T-cell (primary cell): ENCODE measurements around the gene MYADM. TPM values are rescaled to one million over a fixed set of nuclear protein-coding genes. Genes with fewer than 3 reads are reported as not detected.
A peak's percentile ranks its signal among the peaks of the same experiment; 100 is the strongest.

Experiments
- ATAC-seq, 4 experiments: fragments of 200-7000 bp in 3 of 4; fragments of 150-1000 bp in 1 of 4; cut with Tn5 transposase; replicated peaks in 1 of 4; 1 replicate in 3 of 4; 2 replicates in 1 of 4; pipeline ENCODE4 v1.10.0; 2021; ENCODE audit warnings: moderate library complexity in 3 of 4, mild to moderate bottlenecking in 2 of 4, moderate number of reproducible peaks in 1 of 4
- CTCF ChIA-PET, 2 donors: fragments of 300-600 bp; sonication (Branson Sonifier 250); formaldehyde crosslinking; loops; one replicate each; lab custom pipeline; 2022; ENCODE audit warnings: antibody characterized with exemption in 2 of 2; lab: Charles Lee
- POLR2A ChIA-PET, 2 donors: fragments of 300-600 bp; sonication (Branson Sonifier 250); formaldehyde crosslinking; loops; one replicate each; lab custom pipeline; 2022; ENCODE audit warnings: antibody characterized with exemption in 2 of 2; lab: Charles Lee
- DNase-seq, 35 experiments: peaks; one replicate each; pipeline versions ENCODE4 v3.0.0 to v3.0.0-alpha.2; 2013 to 2023
- H3K27ac ChIP-seq: one replicate; pipeline ENCODE4 v1.5.1; 2013; ENCODE audit warnings: low read length
- H3K27me3 ChIP-seq, 2 experiments: replicated peaks in 1 of 2; 1 replicate in 1 of 2; 2 replicates in 1 of 2; pipeline versions ENCODE4 v1.6.1 to v1.7.0; 2013; ENCODE audit warnings: low read length in 1 of 2, mixed read lengths in 1 of 2; ENCODE audit not compliant: control insufficient read depth in 2 of 2, insufficient read depth in 2 of 2; ENCODE audit errors: extremely low read depth in 1 of 2
- H3K36me3 ChIP-seq, 2 donors: 1 replicate in 1 of 2; 2 replicates in 1 of 2; pipeline versions ENCODE4 v1.6.1 to v1.7.0; 2013; ENCODE audit warnings: low read length in 1 of 2; ENCODE audit not compliant: control insufficient read depth in 2 of 2, insufficient read depth in 1 of 2; ENCODE audit errors: extremely low read depth in 1 of 2
- H3K4me1 ChIP-seq, 2 experiments: 1 replicate in 1 of 2; 2 replicates in 1 of 2; pipeline versions ENCODE4 v1.6.1 to v1.7.0; 2013; ENCODE audit warnings: low read length in 2 of 2, mixed read lengths in 1 of 2; ENCODE audit not compliant: insufficient read depth in 2 of 2, control insufficient read depth in 1 of 2; ENCODE audit errors: extremely low read depth in 1 of 2
- H3K4me3 ChIP-seq, 2 donors: 1 replicate in 1 of 2; 2 replicates in 1 of 2; pipeline versions ENCODE4 v1.5.1 to v1.7.0; 2013; ENCODE audit warnings: mild to moderate bottlenecking in 2 of 2, low read length in 1 of 2, moderate library complexity in 1 of 2; ENCODE audit not compliant: control insufficient read depth in 1 of 2; ENCODE audit errors: extremely low read depth in 1 of 2
- H3K9me3 ChIP-seq: 2 replicates; pipeline ENCODE4 v1.7.0; 2013
- H3K27ac Mint-ChIP-seq, 2 donors: one replicate each; pipeline ENCODE4 v1.8.0; 2020 to 2021; ENCODE audit warnings: mild to moderate bottlenecking in 2 of 2, mixed read lengths in 2 of 2
- H3K27me3 Mint-ChIP-seq, 2 donors: one replicate each; pipeline ENCODE4 v1.8.0; 2021 to 2022; ENCODE audit warnings: mixed read lengths in 2 of 2
- H3K36me3 Mint-ChIP-seq: one replicate; pipeline ENCODE4 v1.8.0; 2021; ENCODE audit warnings: mixed read lengths
- H3K4me1 Mint-ChIP-seq, 3 donors: one replicate each; pipeline ENCODE4 v1.8.0; 2020 to 2022; ENCODE audit warnings: mixed read lengths in 3 of 3, mild to moderate bottlenecking in 1 of 3
- H3K4me3 Mint-ChIP-seq, 3 donors: one replicate each; pipeline ENCODE4 v1.8.0; 2020 to 2022; ENCODE audit warnings: mild to moderate bottlenecking in 3 of 3, mixed read lengths in 3 of 3, moderate library complexity in 3 of 3
- H3K9me3 Mint-ChIP-seq, 3 donors: one replicate each; pipeline ENCODE4 v1.8.0; 2020 to 2022; ENCODE audit warnings: mixed read lengths in 3 of 3
- WGBS: methylation state at CpG from one replicate; pipeline ENCODE4 v1.1.5; 2013; ENCODE audit warnings: missing lambda C conversion rate; ENCODE audit not compliant: insufficient coverage; 5-methylcytosine and 5-hydroxymethylcytosine counted together
- total RNA-seq, 35 experiments: library from RNA in 6 of 35; stranded (reverse) in 6 of 35; fragments of 120-200 nt in 1 of 35; gene quantifications; one replicate each; pipeline versions ENCODE4 v1.2.1 to v1.2.4 and lab custom pipeline; 2013 to 2026

The MYADM gene
- total RNA-seq, 5 donors from 2014 or later (not counting 1 experiment from before 2014, with no cell fraction given) = 49.9 to 335 (median 70.9) TPM

DNA sequence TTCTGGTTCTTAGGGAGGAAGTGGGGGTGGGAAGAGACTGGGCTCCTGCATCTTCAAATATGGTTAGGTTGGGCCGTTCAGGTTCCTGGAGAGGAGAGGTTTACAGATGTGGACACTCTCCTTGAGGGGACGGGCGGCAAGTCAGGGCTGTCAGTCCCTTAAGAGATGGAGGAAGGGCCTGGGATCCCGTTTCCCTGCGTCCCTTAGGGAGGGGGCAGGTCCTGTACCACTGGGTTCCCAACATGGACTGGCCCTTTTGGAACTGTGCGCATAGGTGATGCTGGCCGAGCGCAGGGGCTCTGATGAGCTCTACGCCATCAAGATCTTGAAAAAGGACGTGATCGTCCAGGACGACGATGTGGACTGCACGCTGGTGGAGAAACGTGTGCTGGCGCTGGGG, 30.5 kb downstream of the MYADM start:
- DNase-seq (no peak), ATAC-seq (no peak)
- no peaks in the 10 kb centered on the region for H3K36me3 Mint-ChIP-seq
- WGBS = 8% methylated on average over 6 of the region's 16 CpGs
- H3K27ac ChIP-seq = no peak overlapping the region
- no peak overlapping the region for H3K4me3 ChIP-seq
- ChIA-PET POLR2A (no interaction called here), CTCF (interaction anchor here in 1 of 2 donors (0.6 kb wide), 1 partner anchor 12 kb away, joined by 3 read pairs; no protein-coding TSS in a partner anchor)
- peak overlapping the region in 1 of 2 donors; percentile 23 for H3K27ac Mint-ChIP-seq
- H3K27me3 ChIP-seq = peaks cover 0 to 65% of the 10 kb centered on the region in 2 experiments
- no peaks in the 10 kb centered on the region for H3K36me3 ChIP-seq
- peaks cover 2 to 9% (median 6%) of the 10 kb centered on the region in 3 donors for H3K4me1 Mint-ChIP-seq
- no peak overlapping the region for H3K4me3 Mint-ChIP-seq
- no peaks in the 10 kb centered on the region for H3K4me1 ChIP-seq
- no peaks in the 10 kb centered on the region for H3K9me3 ChIP-seq
- peaks cover 47 to 76% of the 10 kb centered on the region in 2 donors for H3K27me3 Mint-ChIP-seq
- H3K9me3 Mint-ChIP-seq = no peaks in the 10 kb centered on the region

DNA sequence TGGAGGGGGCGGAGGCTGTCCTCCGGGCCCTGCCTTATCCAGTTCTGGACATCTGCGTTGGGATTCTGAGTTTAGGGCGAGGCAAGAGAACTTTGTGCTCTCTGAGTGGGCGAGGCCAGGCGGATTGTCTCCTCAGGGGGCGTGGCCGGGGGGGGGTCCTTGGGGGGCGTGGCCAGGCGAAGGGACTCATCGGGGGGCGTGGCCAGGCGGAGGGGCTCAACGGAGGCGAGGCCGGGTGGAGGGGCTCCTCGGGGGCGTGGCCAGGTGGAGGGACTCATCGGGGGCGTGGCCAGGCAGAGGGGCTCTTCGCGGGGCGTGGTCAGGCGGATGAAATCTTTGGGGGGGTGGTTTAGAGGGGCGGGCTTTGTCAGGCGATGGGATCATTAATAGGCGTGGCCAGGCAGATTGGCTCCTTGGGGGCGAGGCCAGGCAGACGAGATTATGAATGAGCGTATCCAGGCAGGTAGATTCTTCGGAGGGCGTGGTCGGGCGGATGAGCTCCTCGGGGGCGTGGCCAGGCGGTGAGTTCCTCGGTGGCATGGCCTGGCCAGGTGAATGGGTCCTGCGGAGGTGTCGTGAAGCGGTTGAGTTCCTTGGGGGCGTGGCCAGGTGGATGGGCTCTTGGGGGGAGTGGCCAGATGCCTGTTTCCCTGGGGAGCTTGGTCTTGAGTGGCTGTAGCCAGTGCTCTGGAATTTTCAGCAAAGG, 31.1 kb downstream of the MYADM start:
- peaks cover 0 to 9% (median 7%) of the 10 kb centered on the region in 3 donors for H3K4me1 Mint-ChIP-seq
- Histone ChIP-seq H3K36me3 (no peaks in the 10 kb centered on the region), H3K4me1 (no peaks in the 10 kb centered on the region), H3K27me3 (peaks cover 0 to 61% of the 10 kb centered on the region in 2 experiments), H3K27ac (no peak overlapping the region), H3K4me3 (no peak overlapping the region), H3K9me3 (no peaks in the 10 kb centered on the region)
- ChIA-PET CTCF (interaction anchor here in 1 of 2 donors (0.6 to 0.9 kb wide), 2 partner anchors 12 to 49 kb away, joined by 3 to 6 read pairs; no protein-coding TSS in a partner anchor), POLR2A (no interaction called here)
- no peak for ATAC-seq
- DNase-seq = no peak
- H3K27ac Mint-ChIP-seq = no peak overlapping the region
- H3K27me3 Mint-ChIP-seq = peaks cover 44 to 75% of the 10 kb centered on the region in 2 donors
- H3K4me3 Mint-ChIP-seq = no peak overlapping the region
- H3K36me3 Mint-ChIP-seq = no peaks in the 10 kb centered on the region
- H3K9me3 Mint-ChIP-seq = no peaks in the 10 kb centered on the region
- WGBS = 13% methylated on average over 28 of the region's 42 CpGs

DNA sequence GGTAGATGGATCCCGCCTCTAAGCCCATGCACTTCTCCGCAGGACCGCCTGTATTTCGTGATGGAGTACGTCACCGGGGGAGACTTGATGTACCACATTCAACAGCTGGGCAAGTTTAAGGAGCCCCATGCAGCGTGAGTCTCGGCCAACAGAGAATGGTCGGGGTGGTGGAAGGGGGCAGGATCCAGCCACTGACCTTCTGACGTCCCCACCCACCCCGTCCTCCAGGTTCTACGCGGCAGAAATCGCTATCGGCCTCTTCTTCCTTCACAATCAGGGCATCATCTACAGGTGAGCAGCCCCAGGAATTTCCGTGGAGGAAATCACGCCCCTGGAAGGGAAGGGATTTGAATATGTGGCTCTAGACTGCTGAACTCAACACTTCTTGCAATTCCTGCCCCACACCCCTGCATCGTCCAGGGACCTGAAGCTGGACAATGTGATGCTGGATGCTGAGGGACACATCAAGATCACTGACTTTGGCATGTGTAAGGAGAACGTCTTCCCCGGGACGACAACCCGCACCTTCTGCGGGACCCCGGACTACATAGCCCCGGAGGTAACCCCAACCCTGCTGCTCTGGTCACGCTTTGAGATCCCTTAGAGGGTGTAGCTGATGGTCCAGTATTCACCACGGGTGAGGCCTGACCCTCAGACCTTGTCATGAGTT, 32.6 kb downstream of the MYADM start:
- Histone ChIP-seq H3K27me3 (peaks cover 0 to 63% of the 10 kb centered on the region in 2 experiments), H3K4me1 (no peaks in the 10 kb centered on the region), H3K27ac (no peak overlapping the region), H3K9me3 (no peaks in the 10 kb centered on the region), H3K4me3 (no peak overlapping the region), H3K36me3 (no peaks in the 10 kb centered on the region)
- CTCF ChIA-PET = no interaction called here
- Mint-ChIP-seq H3K36me3 (no peaks in the 10 kb centered on the region), H3K4me3 (no peak overlapping the region), H3K27me3 (peaks cover 45 to 79% of the 10 kb centered on the region in 2 donors), H3K4me1 (peaks cover 0 to 15% (median 10%) of the 10 kb centered on the region in 3 donors), H3K9me3 (no peaks in the 10 kb centered on the region), H3K27ac (no peak overlapping the region)
- POLR2A ChIA-PET = no interaction called here
- WGBS = 93% methylated on average over 12 of the region's 27 CpGs
- DNase-seq (no peak), ATAC-seq (no peak)

DNA sequence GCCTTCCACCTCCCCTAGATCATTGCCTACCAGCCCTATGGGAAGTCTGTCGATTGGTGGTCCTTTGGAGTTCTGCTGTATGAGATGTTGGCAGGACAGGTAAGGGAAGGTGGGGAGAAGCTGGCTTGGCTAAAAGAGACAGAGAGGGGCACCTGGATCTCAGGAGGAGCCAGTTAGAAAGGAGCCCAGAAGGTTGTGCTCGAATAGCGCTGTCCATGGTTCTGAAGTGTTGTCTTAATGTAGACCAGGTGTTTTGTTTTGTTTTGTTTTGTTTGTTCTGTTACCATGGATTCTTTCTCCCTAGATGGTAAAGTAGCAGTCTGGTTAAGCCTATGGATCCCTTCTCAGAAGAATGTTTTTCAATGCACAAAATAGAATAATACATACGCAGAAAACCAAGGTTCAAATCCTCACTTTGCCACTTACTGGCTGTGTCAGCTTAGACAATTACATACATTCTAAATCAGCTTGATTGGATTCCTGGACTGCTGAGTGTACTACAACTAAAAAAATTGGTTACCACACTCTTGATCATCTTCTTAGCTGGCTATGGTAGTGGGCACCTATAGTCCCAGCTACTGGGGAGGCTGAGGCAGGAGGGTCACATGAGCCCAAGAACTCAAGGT, 35.5 kb downstream of the MYADM start:
- Histone ChIP-seq H3K9me3 (no peaks in the 10 kb centered on the region), H3K27ac (no peak overlapping the region), H3K27me3 (peaks cover 2 to 69% of the 10 kb centered on the region in 2 experiments), H3K36me3 (no peaks in the 10 kb centered on the region), H3K4me1 (peaks cover 0 to 20% of the 10 kb centered on the region in 2 experiments), H3K4me3 (no peak overlapping the region)
- WGBS = 33% methylated on average over 4 of the region's 4 CpGs
- no peak overlapping the region for H3K27ac Mint-ChIP-seq
- H3K27me3 Mint-ChIP-seq = peaks cover 60 to 79% of the 10 kb centered on the region in 2 donors
- no peaks in the 10 kb centered on the region for H3K9me3 Mint-ChIP-seq
- peaks cover 24 to 31% (median 26%) of the 10 kb centered on the region in 3 donors for H3K4me1 Mint-ChIP-seq
- ATAC-seq (peak in 1 of 4 experiments; percentile 41), DNase-seq (peak in 15 of 35 experiments; percentile 16 to 82 (median 29))
- CTCF ChIA-PET = no interaction called here
- H3K36me3 Mint-ChIP-seq = no peaks in the 10 kb centered on the region
- H3K4me3 Mint-ChIP-seq = no peak overlapping the region
- POLR2A ChIA-PET = interaction anchor here in 1 of 2 donors (0.7 kb wide), 1 partner anchor 21 kb away, joined by 5 read pairs; the partner anchor contains the start of gene PRKCG

DNA sequence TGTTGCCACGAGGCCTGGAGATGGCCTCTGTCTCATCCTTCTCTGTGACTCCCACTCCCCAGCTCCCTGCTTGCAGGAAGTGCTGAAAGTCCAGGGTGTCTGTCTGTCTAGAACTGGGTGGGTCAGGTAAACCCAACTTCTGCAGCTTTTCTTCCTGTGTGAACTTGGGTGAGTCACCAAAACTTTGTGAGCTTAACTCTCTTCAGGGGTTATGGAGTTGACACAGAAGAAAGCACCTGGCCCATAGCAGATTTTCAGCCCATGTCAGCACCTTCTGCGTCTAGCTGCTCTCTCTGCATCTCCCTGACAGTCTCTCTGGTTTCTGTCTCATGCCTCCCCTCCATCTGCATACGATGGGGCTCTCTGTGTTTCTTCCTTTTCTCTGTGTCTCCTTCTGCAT, 37.2 kb downstream of the MYADM start:
- Histone ChIP-seq H3K4me3 (no peak overlapping the region), H3K9me3 (no peaks in the 10 kb centered on the region), H3K27ac (no peak overlapping the region), H3K36me3 (no peaks in the 10 kb centered on the region), H3K27me3 (peaks cover 2 to 68% of the 10 kb centered on the region in 2 experiments), H3K4me1 (peaks cover 0 to 33% of the 10 kb centered on the region in 2 experiments)
- H3K9me3 Mint-ChIP-seq = no peaks in the 10 kb centered on the region
- ChIA-PET POLR2A (no interaction called here), CTCF (interaction anchor here in 1 of 2 donors (0.7 kb wide), 1 partner anchor 26 kb away, joined by 3 read pairs; no protein-coding TSS in a partner anchor)
- H3K27me3 Mint-ChIP-seq = peaks cover 61 to 79% of the 10 kb centered on the region in 2 donors
- DNase-seq (no peak), ATAC-seq (peak in 1 of 4 experiments; percentile 16)
- H3K36me3 Mint-ChIP-seq = no peaks in the 10 kb centered on the region
- WGBS = 57% methylated on average over 2 of the region's 3 CpGs
- peak overlapping the region; percentile 11 to 34 for H3K27ac Mint-ChIP-seq
- no peak overlapping the region for H3K4me3 Mint-ChIP-seq
- peaks cover 30 to 37% (median 31%) of the 10 kb centered on the region in 3 donors for H3K4me1 Mint-ChIP-seq

DNA sequence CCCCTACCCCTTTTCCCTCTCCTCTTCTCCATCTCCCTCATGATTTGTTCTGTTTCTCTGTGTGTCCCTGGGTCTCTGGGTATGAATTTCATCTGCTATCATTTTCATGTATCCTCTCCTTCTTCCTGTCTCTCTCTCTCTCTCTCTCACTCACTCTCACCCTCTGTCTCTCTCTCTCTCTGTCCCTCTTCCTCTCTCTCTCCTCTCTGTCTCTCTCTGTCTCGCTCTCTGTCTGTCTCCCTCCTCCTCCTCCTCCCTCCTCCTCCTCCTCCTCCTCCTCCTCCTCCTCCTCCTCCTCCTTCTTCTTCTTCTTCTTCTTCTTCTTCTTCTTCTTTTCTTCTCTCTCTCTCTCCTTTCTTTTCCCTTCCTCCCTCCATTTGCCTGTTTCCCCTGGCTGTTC, 38.1 kb downstream of the MYADM start:
- DNase-seq (no peak), ATAC-seq (no peak)
- POLR2A ChIA-PET = no interaction called here
- H3K9me3 ChIP-seq = no peaks in the 10 kb centered on the region
- Mint-ChIP-seq H3K27me3 (peaks cover 66 to 82% of the 10 kb centered on the region in 2 donors), H3K27ac (no peak overlapping the region), H3K4me3 (no peak overlapping the region), H3K36me3 (no peaks in the 10 kb centered on the region), H3K9me3 (no peaks in the 10 kb centered on the region), H3K4me1 (peaks cover 32 to 46% (median 38%) of the 10 kb centered on the region in 3 donors)
- H3K27ac ChIP-seq = no peak overlapping the region
- H3K36me3 ChIP-seq = no peaks in the 10 kb centered on the region
- H3K4me1 ChIP-seq = peaks cover 0 to 33% of the 10 kb centered on the region in 2 experiments
- CTCF ChIA-PET = no interaction called here
- H3K27me3 ChIP-seq = peaks cover 7 to 68% of the 10 kb centered on the region in 2 experiments
- no CpG with 5 or more reads among the region's 1 CpG for WGBS
- H3K4me3 ChIP-seq = no peak overlapping the region
